HK-2 (cell line): ENCODE results near the gene CAMTA1.

Source experiments
- DNase-seq: peaks from one replicate; pipeline ENCODE4 v3.0.0-alpha.2; 2018; ENCODE audit not compliant: unreplicated experiment

Gene CAMTA1

DNA sequence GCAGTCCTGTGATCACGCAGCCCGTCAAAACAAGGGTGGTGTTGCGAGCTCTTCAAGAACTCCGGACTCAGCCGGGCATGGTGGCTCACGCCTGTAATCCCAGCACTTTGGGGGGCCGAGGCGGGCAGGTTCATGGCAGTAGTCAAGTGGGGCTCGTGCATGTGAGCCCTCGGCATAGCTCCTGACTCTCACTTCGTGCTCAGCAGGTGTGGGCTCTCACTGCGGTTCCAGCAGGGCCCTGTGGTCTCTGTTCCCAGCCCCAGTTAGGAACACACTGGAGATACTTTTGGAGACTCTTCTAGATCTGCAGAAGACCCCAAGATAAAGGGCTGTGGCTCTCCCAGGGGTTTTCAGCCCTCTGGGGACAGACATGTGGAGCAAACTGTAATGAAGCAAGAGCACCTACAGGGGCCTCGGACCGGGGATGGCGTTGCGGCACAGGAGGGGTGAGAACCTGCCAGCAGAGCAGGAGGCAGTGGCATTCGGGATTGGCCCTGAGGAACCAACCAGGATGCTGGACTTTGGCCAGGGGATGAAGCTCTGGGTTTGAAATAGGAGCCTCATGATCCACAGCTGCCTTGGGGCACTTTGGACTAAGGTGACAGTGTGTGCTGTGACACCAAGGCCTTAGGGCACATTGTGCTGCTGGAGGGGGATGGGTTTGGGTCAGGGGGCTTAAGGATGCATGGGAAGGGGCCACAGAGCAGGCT, 443.2 kb downstream of the CAMTA1 start:
- DNase-seq = no peak

DNA sequence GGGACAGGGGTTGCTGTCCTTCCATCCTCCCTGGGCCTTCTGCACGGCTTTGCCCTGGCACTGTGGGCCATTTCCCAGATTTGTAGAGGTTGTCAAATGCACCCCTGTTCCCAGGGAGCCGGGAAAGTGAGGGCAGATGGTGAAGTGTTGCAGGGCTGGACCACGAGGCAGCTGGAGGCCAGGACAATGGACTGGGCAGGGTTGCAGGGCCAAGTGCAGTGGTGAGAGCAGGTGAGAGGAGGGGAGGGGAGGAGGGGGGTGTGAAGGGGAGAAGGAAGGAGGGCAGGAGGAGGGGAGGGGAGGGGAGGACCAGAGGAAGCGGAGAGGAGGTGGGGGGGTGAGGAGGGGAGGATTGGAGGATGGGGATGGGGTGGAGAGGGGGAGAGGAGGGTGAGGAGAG, 443.9 kb downstream of the CAMTA1 start:
- no peak for DNase-seq

DNA sequence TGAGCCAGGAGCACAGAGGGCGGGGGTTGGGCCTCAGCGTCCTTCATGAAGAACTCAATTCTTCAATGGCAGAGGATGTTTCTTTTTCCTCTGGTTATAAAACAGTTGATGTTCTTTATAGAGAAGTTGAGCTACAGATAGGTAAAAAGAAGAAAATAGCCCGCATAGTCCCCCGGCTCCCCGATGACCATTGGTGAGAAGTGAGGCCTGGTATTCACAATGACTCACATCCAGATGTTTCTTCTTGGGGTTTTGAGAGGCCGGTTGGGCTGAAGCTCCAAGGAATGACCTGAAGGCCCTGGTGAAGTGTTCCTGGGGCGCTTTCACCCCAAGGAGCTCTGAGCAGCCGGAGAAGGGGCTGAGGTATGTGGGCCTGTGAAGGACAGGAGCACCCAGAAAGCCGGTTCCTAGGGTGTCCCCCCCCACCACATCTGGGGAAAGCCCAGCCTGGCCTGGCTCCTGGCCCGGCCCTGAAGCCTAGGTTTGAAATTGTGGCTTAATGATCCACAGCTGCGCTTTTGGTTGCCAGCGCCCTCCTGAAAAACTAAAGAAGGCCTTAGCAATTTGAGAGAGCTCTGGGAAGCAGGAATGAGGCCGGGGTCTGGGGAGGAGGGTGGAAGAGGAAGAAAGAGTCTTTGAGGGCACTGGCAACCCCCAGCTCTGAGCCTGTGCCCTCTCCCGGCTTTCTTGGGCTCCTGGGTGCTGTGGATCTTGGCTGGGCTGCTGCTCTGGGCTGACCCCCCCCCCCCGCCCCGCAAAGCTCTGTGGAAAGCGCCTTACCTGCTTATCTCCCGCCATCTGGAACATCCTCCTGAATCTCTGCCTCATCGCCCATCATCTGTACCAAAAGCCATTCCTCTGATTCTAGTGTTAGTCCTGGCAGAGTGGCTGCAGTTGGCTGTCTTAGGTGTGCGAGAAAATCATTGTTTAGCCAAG, 444.7 kb downstream of the CAMTA1 start:
- no peak for DNase-seq

DNA sequence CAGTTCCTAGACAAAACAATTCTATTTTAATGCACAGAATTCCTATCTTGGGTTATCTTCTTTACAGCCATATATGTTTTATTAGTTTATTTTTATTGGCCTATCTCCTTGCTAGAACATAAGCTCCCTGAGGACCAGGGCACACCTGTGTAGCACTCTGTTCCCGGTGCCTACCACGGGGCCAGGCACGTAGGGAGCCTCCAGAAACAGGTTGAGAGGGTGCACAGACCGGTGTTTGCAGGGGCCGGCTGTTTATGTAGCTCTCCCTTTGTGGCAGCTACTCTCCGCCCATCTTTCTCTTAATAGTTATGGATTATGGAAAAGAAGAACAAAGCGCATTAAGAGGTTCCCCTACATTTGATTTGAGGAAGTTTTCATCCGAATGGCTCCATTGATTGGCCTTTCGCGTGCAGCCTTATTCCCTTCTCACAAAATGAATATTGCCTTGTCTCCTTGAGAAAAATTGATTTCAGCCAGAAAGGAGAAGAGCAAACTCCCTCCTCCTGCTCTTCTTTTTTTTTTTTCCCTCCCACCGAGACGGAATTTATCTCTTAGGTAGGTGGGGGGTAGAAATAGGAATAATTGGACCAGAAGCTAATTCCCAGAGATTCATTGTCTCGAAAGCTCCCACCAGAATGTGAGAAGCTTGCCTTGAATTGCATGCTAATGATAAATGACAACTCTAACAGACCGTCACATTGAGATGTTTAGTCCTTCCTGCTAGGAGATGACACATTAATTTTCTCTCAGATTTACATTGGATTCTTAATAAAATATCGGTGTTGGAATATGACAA, 447.4 kb downstream of the CAMTA1 start:
- DNase-seq = no peak

DNA sequence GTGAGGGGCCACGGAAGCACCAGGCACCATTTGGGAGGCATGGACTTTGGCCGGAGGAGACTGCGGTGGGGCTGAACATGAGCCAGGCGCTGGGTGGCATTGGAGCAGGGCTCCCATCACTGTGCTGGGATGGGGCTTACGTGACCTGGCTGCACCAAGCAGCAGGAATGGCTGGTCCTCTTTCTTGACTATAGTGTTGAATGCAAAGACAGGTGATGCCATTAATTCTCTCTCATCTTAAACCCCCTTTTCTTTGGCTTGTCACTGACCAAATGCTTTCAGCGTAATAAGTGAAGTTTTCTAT, 447.9 kb downstream of the CAMTA1 start:
- DNase-seq = no peak

DNA sequence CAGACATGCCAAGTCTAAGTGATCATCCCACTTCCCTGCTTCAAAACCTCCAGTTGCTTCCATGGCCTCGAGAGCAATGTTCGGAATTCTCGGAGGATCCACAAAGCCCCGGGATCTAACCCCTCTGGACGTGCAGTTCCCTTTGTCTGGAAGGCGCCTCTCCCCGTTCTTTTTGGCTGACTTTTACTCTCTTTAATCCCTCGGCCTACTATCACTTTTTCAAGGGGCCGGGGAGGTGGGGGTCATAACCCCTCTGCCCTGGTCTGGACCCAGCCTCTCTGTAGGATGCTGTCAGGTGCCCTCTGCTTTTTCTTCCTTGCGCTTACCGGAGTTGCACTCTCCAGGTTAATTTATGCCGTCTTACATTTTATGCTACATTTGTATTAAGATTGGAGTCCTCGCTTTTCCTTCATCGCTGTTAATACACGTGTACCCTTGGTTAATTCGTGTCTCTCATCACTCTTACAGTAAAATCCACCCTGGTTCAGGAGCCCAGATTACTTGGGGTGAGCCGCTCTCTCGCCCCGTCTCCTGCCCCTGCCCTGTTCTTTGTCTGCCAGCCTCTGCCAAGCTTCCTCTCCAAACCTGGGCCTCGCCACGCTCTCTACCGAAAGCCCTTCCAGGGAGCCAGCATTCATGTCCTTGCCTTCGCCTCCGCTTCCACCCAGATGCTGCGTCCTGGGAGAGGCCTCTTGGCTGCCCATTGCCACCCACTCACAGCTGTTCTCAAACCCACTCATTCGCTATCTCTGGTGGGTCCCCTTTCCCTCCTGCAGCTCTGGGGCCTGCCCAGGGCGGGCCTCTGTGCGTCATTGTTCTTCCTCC, 448.6 kb downstream of the CAMTA1 start:
- no peak for DNase-seq

DNA sequence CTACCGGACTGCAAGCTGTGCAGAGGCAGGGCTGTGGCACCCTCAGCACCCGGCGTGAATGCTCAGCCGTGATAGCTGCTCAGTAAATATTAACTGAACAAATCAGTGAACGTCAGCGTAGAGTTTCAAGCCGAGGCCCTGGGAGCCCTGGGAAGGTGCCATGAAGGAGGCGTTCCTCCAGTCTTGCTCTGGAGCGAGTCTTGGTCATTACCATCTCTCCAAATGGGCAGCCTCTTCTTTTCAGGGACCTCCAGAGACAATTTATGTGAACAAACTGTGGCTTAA, 449.2 kb downstream of the CAMTA1 start:
- DNase-seq = no peak

DNA sequence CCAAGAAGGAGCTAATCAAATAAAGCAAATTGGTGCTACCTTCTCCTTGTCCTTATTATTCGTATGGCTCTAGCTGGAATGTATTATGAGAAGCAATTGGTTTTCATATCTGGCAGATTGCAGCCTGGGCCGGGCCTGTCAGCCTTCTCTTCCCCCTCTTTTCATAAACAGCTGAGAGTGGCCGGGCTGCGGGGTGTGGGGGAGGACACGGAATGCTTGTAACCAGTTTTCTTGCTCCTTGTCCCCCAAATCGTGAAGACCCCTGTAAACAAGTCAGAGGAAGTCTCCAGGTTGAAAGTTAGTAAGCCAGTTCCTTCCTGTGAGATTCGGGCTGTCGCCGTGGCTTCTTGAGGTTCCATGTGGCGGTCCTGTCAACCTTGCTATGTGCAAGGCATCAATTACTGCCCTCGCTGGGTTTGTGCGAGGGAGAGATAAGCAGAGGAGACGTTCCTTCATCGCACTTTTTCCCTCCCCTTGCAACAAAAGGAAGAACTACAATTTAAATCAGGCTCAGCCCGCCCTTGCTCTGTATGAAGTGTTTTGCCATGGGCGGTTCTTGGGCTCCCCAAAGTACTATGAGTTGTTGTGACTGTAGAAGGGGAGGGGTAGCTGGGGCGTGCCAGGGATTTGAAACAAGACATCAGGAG, 450.7 kb downstream of the CAMTA1 start:
- DNase-seq = no peak

DNA sequence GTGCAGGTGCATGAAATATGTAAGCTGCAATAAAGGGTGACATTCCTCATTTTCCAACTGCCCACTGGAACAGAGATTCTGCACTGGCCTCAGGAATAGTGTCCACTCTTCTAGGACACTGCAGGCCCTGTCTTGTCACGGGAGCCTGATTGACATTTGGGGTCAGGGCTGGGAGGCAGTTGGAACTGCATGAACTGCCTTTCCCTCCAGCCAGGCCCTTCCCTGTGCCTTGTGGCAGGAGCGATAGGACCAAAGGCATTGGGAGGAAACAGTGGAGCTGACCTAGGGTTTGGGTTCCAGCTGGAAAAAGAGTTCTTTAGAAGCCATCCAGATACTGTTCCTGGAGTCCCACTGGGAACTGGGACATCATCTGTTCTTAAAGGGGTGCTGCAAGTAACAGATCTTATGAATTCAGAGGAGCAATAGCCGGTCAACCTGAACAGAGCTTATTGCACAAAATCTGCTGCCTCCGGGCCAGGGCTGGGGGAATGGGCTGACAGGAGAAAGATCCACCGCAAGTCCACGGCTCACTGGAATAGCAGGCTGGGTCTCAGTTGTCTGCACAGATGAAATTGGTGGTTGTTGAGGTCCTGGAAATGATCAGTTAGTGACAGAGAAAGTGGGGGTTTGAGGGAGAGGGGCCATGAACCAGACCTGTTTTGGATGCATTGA, 451.7 kb downstream of the CAMTA1 start:
- DNase-seq = no peak

DNA sequence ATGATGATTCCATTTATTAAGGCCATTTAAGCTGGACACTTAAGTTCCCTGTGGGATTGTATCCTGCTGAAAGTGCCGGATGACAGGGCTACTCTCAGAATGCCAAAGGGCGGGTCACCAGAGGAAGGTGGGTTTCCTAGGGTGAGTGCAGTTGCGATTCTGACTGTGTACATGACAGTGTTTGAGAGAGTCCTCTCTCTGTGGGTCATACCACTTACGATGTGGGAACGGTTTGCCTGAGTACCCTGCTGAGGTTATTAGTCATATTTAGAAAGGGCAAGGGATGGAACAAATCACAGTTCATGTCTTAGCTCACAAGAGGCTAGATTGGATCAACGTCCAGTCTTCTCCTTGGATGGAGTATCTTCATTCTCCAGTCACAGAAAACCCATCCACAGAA, 461.9 kb downstream of the CAMTA1 start:
- no peak for DNase-seq

DNA sequence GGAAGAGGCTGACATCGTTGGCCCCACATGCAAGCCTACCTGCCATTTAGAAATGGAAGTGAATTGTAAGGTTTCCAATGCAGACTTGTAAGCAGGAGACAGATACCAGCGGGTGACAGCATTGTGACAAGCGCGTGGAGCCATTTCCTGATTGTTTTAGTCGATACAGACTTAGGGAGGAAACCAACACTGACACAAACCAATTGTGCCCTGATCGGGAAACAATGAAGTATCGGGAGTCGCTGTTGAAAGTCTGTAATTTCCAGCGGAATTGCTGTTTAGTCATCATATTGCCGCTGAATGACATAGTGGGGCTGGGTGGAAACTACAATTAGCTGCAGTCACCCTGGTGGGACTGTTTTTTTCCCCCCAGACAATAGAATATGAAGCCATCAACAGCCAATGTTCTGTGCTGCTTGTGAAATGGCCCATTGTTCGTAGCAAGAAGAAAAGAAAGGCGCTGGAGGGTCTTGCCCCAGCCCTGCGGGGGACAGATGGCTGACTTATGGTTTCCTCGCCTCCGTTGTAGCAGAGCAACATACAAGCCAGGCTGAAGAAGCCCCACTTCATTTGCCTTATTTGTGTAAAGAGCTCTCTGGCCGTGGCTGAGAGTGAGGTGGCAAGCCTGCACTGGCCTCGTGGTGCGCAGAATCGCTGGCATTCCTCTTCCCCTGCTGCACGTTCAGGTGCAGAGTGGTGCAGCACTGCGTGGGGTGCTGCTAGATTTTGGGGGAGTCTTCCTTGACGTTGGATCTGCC, 462.7 kb downstream of the CAMTA1 start:
- DNase-seq = no peak

DNA sequence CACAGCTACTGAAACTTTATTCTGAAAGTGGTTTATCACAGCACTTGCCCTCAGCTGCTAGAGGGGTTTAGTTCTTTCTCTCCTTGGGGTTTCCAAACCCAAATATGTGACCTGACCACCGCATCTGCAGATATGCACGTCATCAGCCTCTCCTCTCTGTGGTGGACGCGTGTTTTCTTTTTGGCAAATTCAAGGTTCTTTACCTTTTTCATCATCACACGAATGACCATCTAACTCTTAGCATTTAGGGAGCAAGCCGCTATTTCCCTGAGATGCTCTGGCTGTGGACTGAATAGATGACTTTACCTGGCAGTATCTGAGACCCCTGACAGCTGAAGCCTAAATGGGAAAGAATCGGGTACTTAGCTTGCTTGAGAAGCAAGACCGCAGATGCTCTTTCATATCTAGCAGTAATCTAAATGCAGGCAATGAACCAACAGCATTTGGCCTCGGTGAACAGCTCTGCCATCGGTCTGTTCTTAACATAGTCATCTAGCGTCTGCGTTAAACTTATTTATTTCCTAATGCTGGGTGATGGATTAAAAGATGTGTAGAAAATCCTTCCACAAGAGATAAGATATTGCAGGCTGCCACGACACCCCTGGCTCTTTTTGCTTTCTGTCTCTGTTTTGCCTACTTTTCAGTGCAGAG, 463.4 kb downstream of the CAMTA1 start:
- no peak for DNase-seq

DNA sequence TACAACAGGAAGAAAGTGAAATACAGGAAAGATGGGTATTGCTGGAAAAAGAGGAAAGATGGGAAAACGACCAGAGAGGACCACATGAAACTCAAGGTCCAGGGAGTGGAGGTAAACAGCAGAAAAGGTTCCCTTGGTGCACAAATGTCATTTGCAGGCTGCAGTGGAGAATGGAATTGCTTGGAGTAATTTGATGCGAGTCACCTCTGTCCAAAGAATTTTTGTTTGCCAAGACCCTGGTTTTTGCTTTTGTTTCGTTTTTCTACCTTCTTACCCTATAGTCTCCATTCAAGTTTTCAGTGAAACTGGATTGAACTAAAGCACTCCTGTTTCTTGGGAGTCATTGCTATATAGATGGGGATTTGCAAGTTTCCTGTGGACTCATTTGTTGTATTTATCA, 464.3 kb downstream of the CAMTA1 start:
- no peak for DNase-seq

DNA sequence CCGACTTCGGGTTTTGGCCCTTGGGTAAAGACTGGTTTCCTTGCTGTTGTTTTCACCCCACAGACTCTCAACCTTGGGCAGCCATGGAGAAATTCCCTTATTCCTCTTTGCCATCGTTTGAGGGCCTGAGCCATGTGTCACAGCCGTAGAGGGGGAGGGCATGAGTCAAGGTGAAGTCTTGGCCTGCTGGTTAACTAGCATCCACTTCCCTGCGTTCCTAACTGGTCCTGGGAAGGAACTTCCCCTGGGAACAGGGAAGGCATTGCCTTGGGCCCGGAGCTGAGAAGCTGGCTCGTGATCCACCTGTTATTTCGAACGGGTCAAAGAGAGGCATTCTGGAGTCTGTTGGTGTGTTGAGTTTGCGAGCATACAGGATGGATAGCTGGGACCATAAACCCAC, 464.9 kb downstream of the CAMTA1 start:
- DNase-seq = peak; percentile 22

DNA sequence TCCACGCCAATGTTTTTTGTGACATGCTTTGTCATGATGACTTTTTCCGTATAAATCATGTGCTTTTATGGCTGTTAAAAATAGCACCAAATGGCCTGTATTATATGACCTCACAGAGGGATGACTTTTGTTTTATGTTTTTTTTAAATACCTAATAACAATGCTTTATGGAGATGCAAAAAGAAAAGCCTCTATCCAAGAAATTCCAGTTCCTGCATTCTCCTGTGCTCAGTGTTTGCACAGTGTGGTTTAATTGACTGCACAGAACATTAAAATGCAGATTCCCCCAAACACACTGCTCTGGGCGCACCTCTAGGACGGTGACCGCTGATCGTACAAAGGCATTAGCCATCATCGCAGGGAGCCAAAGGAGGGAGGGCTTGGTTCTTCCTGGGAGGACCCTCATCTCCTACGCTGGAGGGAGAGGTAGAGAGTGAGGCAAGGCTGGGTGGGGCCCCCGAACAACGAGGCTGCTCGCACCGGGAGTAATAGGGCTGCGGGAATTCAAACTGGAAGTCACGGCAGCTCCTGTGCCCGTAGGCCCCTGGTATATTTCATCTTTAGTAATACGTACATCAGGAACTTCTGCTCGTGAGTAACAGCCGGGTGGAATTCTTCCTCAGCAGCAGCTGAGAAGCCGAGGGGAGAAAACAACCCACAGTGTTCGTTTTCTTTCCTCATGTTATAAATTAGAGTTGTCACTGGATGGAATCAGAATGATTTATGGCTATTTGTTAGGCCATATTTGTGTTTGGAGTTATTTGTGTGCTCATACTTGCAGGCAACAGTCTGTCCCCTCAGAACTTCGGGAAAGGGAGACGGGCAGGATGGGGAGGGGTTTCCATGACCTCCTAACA, 465.6 kb downstream of the CAMTA1 start:
- DNase-seq = no peak

DNA sequence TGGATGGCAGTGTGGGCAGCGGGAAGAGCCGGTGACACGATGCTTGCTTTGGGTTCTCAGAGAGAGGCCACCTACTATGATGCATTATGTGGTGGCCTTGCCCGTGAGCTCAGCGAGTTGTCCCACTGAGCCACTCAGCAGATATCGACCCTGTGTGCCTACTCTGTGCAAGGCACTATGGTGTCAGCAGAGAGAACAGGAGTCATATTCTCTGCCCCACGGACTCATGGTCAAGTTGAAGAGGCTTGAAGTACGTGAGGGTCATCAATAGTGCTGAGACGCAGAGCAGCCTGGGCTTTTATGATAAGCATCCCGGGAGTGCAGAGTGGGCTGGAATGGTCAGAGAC, 466.2 kb downstream of the CAMTA1 start:
- DNase-seq = no peak

DNA sequence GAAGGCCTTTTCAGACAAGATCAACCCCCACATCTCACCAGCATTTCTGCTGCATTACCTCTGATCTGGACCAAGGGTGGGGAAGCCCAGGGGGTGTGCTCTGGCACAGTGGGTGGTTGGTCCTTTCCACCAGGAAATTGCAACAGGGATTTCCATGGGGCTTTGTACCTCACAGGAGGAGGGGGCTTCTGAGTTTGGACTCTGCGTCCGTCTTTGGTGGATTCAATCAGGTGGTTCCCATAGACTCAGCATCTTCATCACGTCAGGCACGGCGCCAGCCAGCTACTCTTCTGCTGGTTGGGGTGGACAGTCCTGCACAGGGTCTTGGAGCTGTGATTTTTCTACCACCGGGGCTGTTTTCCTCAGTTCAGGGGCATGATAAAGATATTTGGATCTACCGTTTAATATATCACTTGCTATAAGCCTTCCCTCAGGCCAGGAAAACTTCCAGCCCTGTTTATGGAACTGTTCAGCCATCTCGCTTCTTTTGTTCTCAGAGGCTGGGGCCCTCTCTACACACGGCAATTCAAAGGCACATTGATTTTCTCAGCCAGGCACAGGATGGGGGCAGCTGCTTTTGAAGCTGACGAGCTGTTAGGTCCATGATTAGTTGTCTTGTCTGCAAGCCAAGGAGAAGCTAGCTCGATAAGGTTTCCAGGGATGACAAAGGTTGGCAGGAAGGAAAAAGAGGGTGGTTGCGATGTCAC, 467.3 kb downstream of the CAMTA1 start:
- DNase-seq = no peak

DNA sequence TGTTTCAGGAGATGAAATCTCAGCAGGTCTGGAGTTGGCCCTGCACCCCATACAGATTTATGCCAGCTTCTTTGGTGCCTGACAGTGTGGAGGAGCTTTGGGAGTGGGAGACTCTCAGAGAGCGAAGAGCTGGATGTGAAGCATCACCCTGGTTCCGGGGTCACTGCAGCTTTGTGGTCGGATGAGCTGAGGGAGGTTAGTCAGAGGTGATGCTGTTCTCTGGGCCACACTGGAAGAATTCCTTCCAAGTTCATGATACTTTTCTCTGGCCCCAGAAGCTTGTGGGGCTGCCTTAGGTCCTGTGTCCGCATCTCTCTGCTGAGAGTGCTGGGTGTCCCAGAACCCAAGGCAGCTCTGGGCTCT, 467.8 kb downstream of the CAMTA1 start:
- no peak for DNase-seq
